Islet precursor cell (in vitro differentiated cells): ENCODE results near the gene RSPO4.
"Not testable (repeated sequence)": the region's sequence is repeated elsewhere in the genome, so short reads cannot be mapped to it uniquely, and the experiment has no call there.

Experiments used
- DNase-seq: peaks from one replicate; pipeline ENCODE4 v3.0.0-alpha.2; 2018

The RSPO4 gene

DNA sequence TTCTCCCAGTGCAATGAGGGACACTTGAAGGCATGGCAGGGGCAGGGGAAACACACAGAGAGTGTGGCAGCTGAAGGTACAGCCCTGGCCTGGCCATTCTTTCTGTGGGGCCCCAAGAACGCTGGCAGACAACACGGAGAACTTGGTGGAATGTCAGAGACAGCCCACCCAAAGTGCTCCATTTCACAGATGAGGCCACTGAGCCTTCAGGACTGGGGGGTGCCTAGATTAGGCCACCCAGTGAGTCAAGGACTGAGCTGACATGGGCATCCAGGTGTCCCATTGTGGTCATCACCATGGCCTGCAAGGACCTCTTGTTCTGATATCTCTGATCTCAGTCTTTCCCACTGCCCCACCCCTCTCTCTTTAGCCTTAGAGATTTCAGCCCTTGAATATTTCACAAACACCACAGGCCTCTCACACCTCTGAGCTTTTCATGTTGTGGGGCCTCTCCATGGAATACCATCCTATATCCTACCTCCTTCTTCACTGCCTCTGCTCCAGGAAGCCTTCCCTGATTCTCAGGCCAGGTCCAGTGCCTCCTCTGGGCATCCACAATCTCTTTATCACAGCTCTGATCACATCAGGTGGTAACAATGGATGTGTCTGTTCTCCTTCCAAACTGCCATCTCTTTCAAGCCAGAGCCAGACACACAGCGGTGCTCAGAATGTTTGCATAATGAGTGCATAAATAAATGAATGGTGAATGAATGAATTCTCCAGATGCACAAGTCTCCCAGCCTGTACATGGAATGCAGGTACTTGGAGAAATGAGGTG is 2.0 kb upstream of the RSPO4 start:
- DNase-seq, result peak; percentile 70

DNA sequence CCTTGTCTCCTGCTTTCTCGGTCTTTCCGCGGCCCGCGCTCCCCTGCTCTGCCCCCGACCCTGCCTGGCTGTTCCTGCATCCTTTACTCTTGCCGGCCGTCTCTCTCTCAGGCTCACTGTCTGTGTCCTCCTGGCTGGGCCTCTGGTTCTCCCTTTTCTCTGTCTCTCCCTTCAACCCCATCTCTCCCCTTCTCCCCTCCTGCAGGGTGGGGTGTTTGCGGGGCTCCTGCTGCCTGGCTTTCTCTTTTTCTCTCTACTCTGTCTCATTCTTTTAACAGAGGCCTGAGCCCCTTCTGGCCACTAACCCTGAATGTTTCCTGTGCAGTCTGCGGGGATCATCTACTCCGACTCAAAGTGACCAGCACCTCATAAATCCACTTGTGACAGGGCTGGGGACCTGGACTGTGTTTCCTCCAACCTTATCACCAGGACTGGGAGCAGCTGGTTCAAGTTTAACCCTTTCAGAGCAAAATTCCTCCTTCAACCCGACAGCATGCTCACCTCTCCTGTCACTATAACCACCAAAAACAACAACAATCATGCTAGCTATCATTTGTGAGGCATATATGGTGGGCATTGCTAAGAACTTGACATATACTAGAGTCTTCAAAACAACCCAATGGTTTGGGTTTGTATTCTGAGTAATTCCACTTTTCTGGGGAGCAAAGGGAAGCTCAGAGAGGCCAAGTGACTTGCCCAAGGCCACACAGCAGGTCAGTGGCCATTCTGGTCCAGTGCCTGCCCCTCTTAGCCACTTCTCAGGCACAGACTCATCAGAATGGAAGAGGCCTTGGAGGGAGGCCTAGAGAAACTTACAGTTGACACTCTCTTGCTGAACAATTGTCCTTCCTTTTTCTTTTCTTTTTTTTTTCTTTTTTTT is 811 bp upstream of the RSPO4 start:
- peak; percentile 83 for DNase-seq

DNA sequence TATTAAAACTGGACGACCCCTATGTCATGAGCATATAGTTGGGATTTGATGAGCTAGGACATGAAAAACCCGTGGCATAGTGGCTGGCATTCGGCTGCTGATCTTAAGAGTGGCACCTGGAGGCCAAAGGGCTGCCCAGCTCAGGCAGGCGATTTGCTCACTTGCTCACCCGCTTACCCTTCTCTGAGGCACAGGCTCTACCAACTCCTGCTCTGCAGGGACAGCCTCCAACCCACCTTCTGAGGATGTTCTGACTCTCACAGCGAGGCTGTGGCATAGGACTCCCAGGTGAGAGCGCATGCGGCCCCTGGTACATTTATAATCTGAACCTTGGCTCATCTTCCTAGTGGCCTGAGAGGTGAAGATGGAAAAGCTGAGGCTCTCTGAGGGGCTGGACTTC is 995 bp downstream of the RSPO4 start:
- no peak for DNase-seq

DNA sequence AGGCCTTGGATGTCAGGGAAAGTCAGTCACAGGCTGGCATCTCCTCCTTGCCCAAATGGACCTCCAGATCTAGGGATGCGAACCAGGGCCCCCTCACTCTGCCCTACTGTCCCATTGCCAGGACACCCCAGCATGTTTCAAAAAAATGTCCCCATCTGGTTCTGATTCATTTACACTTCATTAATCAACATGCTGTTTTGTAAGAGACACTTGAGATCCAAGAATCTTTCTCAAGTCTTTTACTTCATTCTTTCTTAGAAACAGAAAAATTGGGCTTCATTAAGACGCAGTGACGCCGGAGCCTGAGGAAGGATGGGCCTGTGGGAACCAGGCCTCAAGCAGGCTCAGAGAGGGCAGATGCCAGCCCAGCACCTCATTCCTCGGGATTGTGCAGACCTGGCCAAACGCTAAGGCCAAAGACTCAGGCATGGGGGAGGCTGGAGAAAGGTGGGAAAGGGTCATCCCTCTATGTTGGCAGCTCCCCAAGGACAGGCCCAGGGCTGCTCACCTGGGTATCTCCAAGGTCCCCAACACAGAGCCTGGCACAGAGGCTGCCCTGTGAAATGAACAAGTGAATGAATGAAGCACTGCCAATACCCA is 3.8 kb downstream of the RSPO4 start:
- DNase-seq, result no peak

DNA sequence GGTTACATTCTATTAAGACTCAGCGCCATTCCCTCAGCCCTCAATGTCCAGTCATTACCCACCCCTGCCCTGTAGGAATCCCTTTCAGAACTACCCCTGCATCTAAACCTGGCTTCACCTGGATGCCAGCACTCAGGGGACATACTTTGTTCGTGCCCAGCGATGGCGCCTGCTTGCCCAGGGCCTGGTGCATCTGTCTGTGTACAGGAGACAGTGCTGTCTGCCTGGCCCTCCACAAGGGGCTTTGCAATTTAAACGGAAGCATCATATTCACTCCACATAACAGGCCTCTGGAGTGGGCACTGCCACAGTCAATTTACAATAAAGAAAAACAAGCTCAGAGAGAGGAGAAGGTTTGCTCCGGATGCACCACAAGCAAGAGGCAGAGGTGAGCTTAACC is 4.6 kb downstream of the RSPO4 start:
- DNase-seq, result no peak

DNA sequence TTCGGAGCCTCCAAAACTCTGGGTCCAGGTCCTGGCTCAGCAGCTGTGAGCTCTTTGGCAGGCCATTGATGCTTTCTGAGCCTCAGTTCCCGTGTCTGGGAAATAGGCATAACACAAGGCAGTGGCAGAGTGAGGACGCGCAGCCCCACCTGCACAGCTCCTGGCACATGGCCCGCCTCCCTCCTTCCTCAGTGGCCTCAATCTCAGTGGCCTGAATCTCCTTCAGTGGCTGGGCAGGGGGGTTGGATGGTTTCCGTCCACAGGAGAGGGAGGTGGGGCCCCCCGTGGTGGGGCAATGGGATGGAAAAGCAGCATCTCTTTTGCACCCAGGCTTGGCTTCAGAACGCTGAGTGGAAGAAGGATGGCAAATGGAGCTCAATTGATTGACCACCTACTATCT is 5.1 kb downstream of the RSPO4 start:
- no peak for DNase-seq

DNA sequence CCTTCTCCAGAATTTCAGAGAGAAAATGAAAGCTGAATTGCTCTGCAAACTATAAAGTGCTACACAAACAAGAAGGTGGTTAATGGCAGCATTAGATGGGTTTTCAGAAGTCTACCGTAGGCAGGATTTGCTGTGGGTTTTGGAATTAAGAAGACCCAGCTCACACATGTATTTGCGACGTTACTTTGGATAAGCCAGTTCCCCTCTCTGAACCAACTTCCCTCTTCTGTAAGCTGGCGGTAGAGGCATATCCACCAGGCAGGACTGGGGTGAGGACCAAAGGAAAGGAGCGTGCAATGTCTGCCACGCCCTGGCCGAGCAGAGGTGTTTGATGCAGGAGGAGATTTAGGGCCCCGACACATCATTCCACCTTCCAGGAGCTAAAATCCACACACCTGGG is 6.9 kb downstream of the RSPO4 start:
- no peak for DNase-seq

DNA sequence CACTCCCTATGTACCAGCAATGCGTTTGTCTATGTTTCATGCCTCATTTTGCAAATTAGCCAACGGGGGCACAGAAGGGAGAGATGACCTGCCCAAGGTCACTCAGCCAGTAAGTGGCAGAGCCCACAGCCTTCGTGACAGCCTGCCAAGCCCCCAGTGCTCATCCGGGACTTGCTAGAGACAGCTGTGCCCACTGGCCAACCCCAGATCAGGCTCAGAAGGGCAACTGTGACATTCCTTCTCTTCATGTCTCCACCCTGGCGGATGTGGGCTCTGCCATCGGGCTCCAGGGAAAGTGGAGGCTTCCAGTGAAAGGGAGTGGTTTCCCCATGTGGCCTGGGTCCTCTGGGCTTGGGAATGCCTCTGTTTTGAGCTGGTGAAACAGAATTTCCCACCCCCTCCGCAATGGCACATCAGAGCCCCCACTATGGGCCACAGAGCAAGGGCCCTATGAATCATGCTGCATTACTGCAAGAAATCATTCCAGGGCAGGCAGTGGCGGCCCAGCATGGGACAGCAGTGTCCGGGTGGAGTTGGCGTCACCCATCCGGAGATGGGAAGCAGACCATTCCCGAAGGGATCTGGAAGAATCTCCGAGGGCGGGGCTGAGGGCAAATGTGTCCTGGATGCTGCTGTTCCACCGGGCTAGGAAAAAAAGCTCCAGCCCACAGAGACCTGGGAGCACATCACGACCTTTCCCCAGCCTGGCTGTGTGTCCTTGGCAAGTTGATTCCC is 9.1 kb downstream of the RSPO4 start:
- DNase-seq, result no peak

DNA sequence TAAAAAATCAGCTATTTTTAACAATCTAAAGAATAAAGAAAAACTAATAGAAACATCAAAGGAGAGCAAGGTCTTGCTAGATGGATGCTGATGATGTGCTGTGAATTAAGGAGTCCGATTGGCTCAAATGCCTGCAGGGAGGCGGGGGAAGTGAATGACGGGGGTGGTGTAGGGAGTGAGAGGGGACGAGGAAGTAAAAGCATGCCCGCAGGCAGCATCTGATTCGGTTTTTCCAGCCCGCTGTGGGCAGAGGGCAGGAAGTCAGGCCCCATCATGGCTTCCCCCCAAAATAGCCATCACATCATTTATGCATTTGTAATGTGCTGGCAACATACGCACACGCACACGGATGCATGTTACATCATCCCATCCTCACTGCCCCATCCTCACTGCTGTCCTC is 10.3 kb downstream of the RSPO4 start:
- DNase-seq, result no peak

DNA sequence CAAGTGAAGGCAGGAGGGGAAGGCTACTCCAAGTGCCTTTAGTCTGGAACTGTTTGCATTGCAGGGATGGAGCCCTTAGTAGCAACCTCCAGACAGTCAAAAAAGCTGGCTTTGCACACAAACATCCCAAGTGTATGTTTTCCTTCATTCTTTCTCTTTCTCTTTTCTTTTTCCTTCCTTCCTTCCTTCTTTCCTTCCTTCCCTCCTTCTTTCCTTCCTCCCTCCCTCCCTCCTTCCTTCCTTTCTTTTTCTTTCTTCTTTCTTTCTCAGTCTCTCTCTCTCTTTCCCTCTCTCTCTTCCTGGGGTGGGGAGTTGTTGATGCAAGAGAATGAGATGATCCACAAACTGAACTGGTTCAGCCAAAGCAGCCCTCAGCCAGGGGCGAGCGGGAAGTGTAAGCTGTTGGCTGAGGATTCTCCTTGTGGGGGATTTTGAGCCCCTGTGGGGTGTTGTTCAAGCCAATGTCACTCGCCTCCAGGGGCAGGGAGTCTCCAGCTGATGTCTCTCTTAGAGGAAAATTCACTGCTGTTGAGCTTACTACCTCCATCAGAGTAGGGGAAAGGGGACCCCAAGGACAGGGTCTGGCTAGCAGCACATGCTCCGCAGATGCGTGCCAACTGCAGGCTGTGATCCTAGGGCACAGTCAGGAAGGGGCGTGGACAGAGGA is 11.7 kb downstream of the RSPO4 start:
- no peak for DNase-seq

DNA sequence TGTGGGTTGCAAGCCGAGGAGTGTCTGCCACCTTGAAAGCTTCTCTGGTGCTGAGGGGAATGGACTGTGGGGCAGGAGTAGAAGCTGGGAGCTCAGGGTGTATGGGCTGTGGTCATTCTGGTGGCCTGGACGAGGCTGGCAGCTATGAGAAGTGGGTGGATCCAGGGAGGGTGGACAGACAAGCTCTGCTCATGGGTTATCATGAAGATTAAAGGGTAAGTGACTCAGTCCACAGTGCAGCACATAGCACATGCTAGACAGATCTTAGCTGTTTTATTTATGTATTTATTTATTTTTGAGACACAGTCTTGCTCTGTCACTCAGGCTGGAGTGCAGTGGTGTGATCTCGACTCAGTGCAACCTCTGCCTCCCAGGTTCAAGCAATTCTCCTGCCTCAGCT is 13.8 kb downstream of the RSPO4 start:
- no peak for DNase-seq

DNA sequence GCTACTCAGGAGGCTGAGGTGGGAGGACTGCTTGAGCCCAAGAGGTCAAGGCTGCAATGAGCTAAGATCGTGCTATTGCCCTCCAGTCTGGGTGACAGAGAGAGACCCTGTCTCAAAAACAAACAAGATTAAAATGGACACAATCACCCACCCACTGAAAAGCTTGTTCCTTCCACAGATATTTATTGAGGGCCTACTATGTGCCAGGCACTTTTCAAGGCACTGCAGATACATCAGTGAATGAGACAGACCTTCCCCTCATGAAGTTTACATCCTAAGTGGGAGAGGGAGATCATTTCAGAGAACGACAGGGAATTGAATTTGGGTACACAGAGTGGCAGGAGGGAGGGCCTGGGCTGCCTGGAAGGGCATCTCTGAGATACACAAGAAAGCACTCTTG is 14.4 kb downstream of the RSPO4 start:
- no peak for DNase-seq

DNA sequence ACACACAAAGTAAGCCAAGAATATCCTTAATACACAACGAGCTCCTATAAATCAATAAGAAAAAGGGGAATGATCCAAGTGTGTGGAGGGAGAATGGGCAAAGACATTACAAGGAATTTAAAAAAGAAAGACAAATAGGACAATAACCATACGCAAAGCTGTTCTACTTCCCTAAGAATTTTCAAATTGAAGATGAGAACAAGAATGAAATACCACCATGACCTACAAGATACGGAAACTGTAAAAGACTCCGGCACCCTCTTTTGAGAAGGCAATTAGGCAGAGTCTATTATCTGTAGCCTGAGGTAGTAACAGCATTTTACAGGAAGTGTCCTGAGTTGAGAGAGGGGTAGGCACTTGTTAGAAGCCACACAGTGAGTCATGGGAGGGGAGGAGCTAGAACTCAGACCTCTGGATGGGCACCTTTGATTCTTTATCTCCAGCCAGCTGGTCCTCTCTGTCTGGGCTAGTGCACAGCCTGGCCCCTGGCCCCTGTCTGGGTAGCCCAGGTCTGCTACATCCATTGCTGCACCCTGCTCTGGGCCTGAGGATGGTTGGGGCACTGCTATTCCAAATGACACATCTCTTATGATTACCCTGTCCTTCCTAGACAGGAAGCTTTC is 15.3 kb downstream of the RSPO4 start:
- DNase-seq, result peak; percentile 85

DNA sequence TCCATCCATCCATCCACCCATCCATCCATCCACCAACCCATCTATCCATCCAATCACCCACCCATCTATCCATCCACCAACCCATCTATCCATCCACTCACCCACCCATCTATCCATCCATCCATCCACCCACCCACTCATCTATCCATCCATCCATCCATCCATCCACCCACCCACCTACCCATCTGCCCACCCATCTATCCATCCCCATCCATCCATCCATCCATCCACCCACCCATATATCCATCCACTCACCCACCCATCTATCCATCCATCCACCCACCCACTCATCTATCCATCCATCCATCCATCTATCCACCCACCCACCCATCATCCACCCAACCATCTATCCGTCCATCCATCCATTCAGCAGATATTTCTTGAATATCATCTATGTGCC is 17.1 kb downstream of the RSPO4 start:
- DNase-seq, result not testable (repeated sequence)

DNA sequence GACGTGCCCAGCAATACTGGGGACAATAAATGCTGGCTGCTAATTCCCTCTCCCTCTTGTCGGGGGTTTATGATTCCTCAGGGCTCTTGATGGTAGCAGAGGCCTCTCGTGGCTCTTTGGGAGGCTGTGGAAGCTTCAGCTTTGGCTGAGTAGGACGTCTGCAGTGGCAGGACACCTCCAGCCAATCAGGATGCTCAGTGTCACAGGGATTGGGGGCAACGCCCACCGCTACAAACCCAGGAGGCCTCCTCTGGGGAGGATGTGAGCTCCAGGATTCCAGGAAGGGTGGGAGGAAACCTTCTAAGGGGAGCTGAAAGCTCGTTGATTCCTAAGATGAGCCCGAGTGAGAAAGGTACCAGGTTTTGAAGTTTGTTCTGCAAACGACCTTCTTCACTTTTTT is 19.4 kb downstream of the RSPO4 start:
- no peak for DNase-seq

DNA sequence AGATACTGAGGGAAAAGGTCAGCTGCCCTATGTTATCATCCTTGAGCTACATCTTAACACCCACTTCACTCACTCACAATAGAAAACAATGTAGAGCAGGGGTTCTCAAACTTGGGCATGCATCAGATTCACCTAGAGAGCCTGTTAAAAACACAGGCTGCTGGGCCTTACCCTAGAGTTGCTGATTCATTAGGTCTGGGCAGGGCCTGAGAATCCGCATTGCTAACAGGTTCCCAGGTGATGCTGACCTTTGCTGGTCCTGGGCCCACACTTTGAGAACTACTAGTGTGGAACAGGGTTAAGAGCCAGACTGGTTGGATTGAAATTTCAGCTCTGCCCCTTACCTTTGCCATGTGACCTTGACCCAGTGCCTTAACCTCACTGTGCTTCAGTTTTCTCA is 25.1 kb downstream of the RSPO4 start:
- DNase-seq, result no peak

DNA sequence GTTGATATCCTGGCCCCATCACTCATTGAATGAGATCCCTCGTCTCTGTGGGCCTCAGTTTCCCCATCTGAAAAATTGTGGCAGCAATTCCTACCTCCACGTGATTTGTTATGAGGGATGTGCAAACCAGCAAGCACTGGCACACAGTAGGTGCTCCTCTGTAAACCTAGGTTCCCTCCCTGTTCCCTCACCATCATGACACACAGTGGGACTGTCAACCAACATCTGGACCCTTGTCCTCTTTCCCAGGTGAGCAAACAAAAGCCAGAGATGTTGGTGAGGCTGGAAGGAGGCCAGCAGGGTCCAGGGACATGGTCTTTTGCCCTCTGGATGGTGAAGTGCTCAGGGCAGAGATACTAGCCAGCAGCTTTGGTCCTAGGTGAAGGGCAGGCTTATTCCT is 26.1 kb downstream of the RSPO4 start:
- DNase-seq, result no peak

DNA sequence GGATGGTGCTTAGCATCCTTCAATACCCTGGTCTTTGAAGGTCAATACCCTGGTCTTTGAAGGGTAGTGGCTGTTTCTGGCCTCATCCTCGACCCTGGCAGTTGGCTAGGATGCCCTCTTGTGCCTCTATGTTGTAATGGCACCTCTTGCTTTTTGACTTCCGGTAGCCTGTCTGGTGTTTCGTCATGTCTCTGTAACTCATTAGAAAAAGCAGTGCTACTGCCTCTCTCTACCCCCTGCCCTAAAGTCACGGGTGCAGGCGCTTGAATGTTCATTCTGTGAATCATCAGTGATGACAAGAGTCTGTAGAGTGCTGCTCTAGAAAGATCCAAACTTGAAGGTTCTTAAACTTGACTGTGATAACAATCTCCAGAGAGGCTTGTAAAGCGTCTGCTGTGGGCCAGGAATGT is 28.3 kb downstream of the RSPO4 start:
- DNase-seq, result peak; percentile 90

DNA sequence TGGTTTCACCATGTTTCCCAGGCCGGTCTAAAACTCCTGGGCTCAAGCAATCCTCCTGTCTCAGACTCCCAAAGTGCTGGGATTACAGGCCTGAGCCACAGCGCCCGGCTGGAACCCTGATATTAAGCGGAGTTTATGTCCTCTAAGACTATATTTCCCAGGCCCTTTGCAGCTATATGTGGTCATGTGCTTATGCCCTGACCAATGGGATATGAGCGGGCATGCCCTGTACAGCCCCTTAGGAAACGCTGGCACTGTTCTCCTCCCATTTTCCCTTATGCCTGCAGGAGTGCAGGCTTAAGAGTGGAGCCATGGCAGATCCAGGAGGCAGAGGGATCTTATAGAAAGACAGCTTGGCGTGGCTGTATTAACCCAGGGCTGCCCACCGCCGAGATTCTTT is 29.9 kb downstream of the RSPO4 start:
- DNase-seq, result no peak

DNA sequence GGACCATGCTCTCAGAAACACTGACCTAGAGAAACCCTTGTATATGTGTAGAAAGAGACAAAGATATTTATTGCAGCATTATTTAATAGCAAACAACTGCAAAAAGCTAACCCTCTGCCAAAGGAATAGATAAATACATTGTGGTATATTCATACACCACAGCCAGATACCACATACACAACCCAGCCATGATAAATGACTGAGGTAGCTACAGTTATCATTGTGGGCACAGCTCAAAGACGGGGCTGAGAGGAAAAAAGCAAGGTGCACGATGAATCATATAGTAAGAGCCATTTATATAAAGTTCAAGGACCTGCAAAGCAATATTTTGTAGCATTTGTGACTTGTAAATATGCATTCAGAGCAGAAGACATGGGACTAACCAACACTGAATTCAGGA is 30.8 kb downstream of the RSPO4 start:
- DNase-seq, result no peak

DNA sequence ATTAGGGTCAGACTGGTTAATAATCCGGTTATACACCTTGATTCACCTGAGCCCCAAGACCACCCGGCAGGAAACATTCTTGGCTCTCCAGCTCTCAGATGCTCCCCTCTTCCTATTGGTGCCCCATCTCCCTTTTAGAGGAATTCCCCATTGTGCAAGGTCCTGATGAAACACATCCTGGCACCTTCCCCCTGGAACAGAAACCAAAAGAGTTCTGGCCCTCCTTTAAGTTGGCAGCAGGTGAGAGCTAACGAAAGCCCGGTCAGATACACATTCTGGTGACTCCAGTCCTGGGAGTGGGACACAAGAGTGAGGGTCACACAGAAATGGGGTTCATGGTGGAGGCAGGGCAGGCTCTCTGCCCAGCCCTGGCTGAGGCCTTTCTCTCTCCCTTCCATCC is 32.2 kb downstream of the RSPO4 start:
- no peak for DNase-seq
